HUES6 (cell line): Measurements from ENCODE around the gene TMEM95.
"Not testable (repeated sequence)": the region's sequence is repeated elsewhere in the genome, so short reads cannot be mapped to it uniquely, and the experiment has no call there.

Experiments used
- H3K27ac ChIP-seq: 2 replicates; pipeline ENCODE4 v1.7.0; 2013; ENCODE audit warnings: low read depth, mild to moderate bottlenecking, low read length, inconsistent platforms
- H3K27me3 ChIP-seq: 2 replicates; pipeline ENCODE4 v1.6.1; 2013; ENCODE audit warnings: low read length; ENCODE audit not compliant: control insufficient read depth, insufficient read depth
- H3K36me3 ChIP-seq: 2 replicates; pipeline ENCODE4 v1.6.1; 2013; ENCODE audit warnings: low read length; ENCODE audit not compliant: control insufficient read depth, insufficient read depth
- H3K4me1 ChIP-seq: 2 replicates; pipeline ENCODE4 v1.6.1; 2013; ENCODE audit warnings: low read length; ENCODE audit not compliant: control insufficient read depth, insufficient read depth
- H3K4me3 ChIP-seq: 2 replicates; pipeline ENCODE4 v1.5.1; 2013; ENCODE audit warnings: low read depth, low read length
- H3K9ac ChIP-seq: one replicate; pipeline ENCODE4 v1.6.1; 2013; ENCODE audit warnings: mild to moderate bottlenecking, low read length
- H3K9me3 ChIP-seq: 2 replicates; pipeline ENCODE4 v1.6.1; 2013; ENCODE audit warnings: low read depth, low read length; ENCODE audit not compliant: control insufficient read depth, insufficient read depth

TMEM95 gene

GRCh38 chr17:7336240-7337175 is 18.4 kb upstream of the TMEM95 start, which contains the start of gene ACAP1:
Gene ACAP1, plus strand, starts transcription at chr17:7336529. Its CDS starts 206 bp downstream, at chr17:7336735.
- H3K9me3 ChIP-seq, result no peaks in the 10 kb centered on the region
- peak within 1 kb of the TSS; percentile 72 for H3K9ac ChIP-seq
- peak within 1 kb of the TSS; percentile 24; the same call in 1 of the 2 replicates for H3K27ac ChIP-seq
- no peaks in the 10 kb centered on the region for H3K36me3 ChIP-seq
- H3K27me3 ChIP-seq, result no peaks in the 10 kb centered on the region
- peaks cover 23% of the 10 kb centered on the region for H3K4me1 ChIP-seq
- H3K4me3 ChIP-seq, result peak within 1 kb of the TSS; percentile 49

DNA sequence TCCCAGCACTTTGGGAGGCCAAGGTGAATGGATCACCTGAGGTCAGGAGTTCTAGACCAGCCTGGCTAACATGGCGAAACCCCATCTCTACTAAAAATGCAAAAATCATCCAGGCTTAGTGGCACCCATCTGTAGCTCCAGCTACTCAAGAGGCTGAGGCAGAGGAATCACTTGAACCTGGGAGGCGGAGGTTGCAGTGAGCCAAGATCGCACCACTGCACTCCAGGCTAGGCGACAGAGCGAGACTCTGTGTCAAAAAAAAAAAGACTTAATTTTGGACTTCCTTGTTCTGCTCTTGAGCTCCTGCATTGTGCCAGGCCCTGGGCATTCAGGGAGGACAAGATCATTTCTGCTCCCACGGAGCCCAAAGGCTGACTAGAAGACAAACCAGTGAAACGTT is 17.4 kb upstream of the TMEM95 start:
- not testable (repeated sequence) for H3K36me3 ChIP-seq, H3K4me3 ChIP-seq, H3K9ac ChIP-seq, H3K27ac ChIP-seq, H3K9me3 ChIP-seq, H3K27me3 ChIP-seq
- H3K4me1 ChIP-seq, result peaks cover 20% of the 10 kb centered on the region

GRCh38 chr17:7340179-7340578 is 14.8 kb upstream of the TMEM95 start:
- Histone ChIP-seq H3K4me1 (peaks cover 20% of the 10 kb centered on the region), H3K36me3 (no peaks in the 10 kb centered on the region), H3K9me3 (no peaks in the 10 kb centered on the region), H3K4me3 (no peak overlapping the region), H3K27me3 (no peaks in the 10 kb centered on the region), H3K27ac (no peak overlapping the region), H3K9ac (no peak overlapping the region)

DNA sequence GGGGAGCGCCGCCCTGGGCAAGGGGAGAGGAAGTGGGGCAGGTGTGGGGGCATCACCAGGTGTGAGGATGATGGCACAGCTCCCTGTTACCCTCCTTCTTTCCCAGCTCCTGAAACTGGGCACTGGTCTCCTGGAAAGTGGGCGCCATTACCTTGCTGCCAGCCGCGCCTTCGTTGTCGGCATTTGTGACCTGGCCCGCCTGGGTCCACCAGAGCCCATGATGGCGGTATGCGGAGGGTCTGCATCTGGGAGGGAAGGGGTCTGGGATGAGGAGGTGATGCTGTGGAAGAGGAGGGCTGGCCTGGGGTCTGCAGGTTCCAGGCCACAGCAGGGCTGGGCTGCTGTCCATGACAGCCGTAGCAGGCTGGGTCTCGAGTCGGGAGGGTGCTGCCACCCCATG is 13.1 kb upstream of the TMEM95 start:
- no peak overlapping the region for H3K9ac ChIP-seq
- no peaks in the 10 kb centered on the region for H3K36me3 ChIP-seq
- H3K27me3 ChIP-seq, result no peaks in the 10 kb centered on the region
- no peak overlapping the region for H3K27ac ChIP-seq
- H3K4me1 ChIP-seq, result peaks cover 9% of the 10 kb centered on the region
- H3K9me3 ChIP-seq, result no peaks in the 10 kb centered on the region
- H3K4me3 ChIP-seq, result no peak overlapping the region

DNA sequence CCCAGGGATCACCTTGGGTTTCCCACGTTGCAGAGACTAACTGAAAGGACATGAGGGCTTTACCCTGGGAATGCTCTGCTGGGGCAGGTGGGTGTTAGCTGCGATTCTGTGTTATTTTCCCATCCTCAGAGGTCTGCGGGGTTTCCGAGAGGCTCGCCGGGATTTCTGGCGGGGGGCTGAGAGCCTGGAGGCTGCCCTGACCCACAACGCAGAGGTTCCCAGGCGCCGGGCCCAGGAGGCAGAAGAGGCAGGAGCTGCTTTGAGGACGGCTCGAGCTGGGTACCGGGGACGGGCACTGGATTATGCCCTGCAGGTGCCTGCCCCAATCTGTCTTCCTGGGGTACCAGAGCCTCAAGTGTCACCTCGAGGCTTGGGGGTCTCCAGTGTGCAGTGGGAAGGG is 11.7 kb upstream of the TMEM95 start:
- Histone ChIP-seq H3K27ac (no peak overlapping the region), H3K9ac (no peak overlapping the region), H3K4me1 (no peaks in the 10 kb centered on the region), H3K36me3 (no peaks in the 10 kb centered on the region), H3K9me3 (no peaks in the 10 kb centered on the region), H3K4me3 (no peak overlapping the region), H3K27me3 (no peaks in the 10 kb centered on the region)

DNA sequence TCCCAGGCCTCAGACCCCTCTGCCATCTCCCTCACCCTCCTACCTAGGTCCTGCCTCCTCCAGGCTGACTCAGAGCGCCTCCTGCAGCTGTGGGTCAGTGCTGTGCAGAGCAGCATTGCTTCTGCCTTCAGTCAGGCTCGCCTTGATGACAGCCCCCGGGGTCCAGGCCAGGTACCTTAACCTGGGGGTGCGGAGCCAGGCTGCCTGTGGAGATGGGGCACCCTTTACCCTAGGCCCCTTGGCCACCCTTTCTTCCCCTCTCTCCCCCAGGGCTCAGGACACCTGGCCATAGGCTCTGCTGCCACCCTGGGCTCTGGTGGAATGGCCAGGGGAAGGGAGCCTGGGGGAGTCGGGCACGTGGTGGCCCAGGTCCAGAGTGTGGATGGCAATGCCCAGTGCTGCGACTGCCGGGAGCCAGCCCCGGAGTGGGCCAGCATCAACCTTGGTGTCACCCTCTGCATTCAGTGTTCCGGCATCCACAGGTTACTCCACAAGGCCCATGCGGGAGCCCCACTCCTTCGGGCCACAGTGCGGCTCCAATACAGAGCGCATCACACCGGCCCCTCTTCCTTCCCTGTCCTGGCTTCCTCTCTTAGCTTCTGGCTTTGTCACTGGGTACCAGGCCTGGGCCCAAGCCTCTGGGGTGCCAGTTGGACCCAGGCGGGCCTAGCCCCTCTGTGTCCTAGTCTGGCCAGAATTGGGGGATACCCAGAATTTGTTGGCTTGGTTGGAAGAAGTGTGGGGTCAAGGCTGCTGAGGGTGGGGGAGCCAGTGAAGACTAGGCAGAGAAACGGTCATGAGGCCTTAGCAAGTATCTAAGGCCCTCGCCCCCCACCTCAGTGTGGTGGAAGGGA is 8.0 kb upstream of the TMEM95 start:
- Histone ChIP-seq H3K9ac (no peak overlapping the region), H3K4me1 (peaks cover 11% of the 10 kb centered on the region), H3K27me3 (no peaks in the 10 kb centered on the region), H3K27ac (no peak overlapping the region), H3K9me3 (no peaks in the 10 kb centered on the region), H3K4me3 (no peak overlapping the region), H3K36me3 (no peaks in the 10 kb centered on the region)

- Histone ChIP-seq H3K36me3 (no peaks in the 10 kb centered on the region), H3K4me3 (no peak overlapping the region), H3K9ac (peak overlapping the region; percentile 13), H3K27me3 (0 out of 2 replicates have a peak, but pooled peaks cover 3% of the 10 kb centered on the region), H3K9me3 (no peaks in the 10 kb centered on the region), H3K4me1 (peaks cover 16% of the 10 kb centered on the region), H3K27ac (no peak overlapping the region)
Measured at GRCh38 chr17:7347630-7348477, 7.1 kb upstream of the TMEM95 start.

DNA sequence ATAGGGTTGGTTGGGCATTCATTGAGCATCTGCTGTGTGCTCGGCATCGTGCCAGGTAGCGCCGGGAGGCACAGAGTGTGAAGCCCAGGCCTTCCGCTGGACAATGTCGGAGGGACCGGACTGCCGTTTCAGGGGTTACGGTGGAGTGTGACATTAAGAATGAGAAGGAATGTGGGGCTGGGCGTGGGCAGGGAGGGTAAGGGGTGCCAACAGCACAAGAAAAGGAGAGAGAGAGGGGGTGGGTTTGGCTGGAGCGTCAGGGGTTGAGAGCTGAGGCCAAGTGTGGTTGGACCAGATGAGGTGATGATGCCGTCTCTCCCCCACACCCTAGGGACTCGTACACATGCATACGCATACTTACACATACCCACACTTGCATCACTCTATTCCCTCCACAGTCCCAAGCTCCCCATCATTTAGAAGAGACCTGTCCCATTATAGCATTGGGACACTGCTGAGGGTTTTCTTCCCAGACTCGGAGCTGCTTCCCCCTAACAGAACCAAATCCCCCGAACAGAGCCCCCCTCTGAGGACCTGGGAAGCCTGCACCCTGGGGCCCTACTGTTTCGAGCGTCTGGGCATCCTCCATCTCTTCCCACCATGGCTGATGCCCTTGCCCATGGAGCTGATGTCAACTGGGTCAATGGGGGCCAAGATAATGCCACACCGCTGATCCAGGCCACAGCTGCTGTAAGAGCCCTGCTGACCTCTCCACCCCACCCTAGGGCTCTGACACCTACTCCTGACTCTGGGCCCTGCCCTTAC is 6.3 kb upstream of the TMEM95 start:
- H3K4me1 ChIP-seq, result peaks cover 19% of the 10 kb centered on the region

GRCh38 chr17:7351665-7352502 is 3.1 kb upstream of the TMEM95 start, which contains the start of gene KCTD11:
Gene KCTD11, plus strand, starts transcription at chr17:7352162.
- Histone ChIP-seq H3K9me3 (no peaks in the 10 kb centered on the region), H3K4me3 (peak within 1 kb of the TSS; percentile 91), H3K36me3 (no peaks in the 10 kb centered on the region), H3K4me1 (peaks cover 27% of the 10 kb centered on the region), H3K9ac (peak within 1 kb of the TSS; percentile 95), H3K27me3 (0 out of 2 replicates have a peak, but pooled peaks cover 6% of the 10 kb centered on the region), H3K27ac (peak within 1 kb of the TSS; percentile 98)

More for the DNA sequence above, 6.3 kb upstream of the TMEM95 start:
- Histone ChIP-seq H3K9me3 (no peaks in the 10 kb centered on the region), H3K36me3 (no peaks in the 10 kb centered on the region), H3K9ac (no peak overlapping the region), H3K27me3 (0 out of 2 replicates have a peak, but pooled peaks cover 6% of the 10 kb centered on the region), H3K27ac (no peak overlapping the region), H3K4me3 (no peak overlapping the region)
